Measurements from ENCODE around the gene S100A12. TPM values are rescaled to one million over a fixed set of nuclear protein-coding genes. Genes with fewer than 3 reads are reported as not detected.
"Not testable (repeated sequence)": the region's sequence is repeated elsewhere in the genome, so short reads cannot be mapped to it uniquely, and the experiment has no call there.

The S100A12 gene
- total and polyA plus RNA-seq, 7 donors: 2.9 to 23.4 (median 20.8) TPM; not detected in 4

DNA sequence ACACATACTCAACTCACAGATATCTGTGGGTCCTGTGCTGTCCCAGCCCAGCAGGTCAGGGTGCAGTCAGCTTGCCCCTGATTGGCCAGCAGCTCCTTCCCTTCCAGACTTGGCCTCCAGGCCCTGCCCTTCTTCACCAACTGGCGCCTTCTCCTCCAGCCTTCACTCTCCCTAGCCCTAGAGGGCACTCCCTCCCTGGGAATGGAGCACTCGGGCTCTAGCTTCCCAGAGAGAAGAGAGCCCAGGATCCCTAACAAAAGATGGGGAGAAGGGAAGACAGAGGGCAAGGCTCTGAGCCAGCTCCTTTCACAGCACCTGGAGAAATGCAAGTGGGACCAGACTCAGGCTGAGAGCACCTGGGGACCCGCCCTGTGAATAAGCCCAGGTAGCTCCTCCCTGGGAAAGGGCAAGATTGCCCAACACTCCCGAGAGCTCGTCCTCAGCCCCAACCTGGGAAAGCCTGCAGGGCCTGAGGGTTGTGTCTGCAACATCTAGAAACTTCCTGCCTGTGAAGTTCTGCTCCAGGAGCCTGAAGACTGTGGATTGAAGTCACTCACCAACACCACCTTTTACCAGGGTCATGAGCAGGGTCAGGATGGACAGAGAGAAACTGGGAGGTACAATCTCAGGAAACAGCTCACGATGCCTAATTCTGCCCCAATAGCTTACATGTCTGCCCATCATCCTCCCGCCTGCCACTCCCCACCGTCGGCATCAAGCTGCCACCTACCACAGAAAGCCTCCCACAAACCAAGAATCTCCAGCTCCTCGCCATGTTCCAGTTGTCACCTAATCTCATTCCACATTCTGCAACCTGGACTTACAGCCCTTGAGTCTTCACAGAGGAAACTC, 26.7 kb downstream of the S100A12 start, which contains the start of gene PGLYRP4:
Gene PGLYRP4 (minus strand): TSS at position 331 of the 852 bp plus-strand sequence. CDS start 909 bp downstream, outside the sequence.
- no peak for DNase-seq
- 52 to 75% methylated on average over 10 of the region's 10 CpGs for WGBS, 2 donors
- peaks cover 0 to 32% (median 0%) of the 10 kb centered on the region in 3 donors for H3K27me3 ChIP-seq
- intact Hi-C loops (cut with DNase I): no loop called here
- TF ChIP-seq, protein P1, sequence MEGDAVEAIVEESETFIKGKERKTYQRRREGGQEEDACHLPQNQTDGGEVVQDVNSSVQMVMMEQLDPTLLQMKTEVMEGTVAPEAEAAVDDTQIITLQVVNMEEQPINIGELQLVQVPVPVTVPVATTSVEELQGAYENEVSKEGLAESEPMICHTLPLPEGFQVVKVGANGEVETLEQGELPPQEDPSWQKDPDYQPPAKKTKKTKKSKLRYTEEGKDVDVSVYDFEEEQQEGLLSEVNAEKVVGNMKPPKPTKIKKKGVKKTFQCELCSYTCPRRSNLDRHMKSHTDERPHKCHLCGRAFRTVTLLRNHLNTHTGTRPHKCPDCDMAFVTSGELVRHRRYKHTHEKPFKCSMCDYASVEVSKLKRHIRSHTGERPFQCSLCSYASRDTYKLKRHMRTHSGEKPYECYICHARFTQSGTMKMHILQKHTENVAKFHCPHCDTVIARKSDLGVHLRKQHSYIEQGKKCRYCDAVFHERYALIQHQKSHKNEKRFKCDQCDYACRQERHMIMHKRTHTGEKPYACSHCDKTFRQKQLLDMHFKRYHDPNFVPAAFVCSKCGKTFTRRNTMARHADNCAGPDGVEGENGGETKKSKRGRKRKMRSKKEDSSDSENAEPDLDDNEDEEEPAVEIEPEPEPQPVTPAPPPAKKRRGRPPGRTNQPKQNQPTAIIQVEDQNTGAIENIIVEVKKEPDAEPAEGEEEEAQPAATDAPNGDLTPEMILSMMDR (IDR thresholded peaks at IDR 0.05): no peak
- no peak for TF ChIP-seq POLR2AphosphoS5 (IDR thresholded peaks at IDR 0.05)
- no peaks in the 10 kb centered on the region for H3K9me3 ChIP-seq
- no peaks in the 10 kb centered on the region for H3K36me3 ChIP-seq
- no peak within 1 kb of the TSS for H3K4me3 ChIP-seq
- no peak within 1 kb of the TSS for H3K27ac ChIP-seq
- no peaks in the 10 kb centered on the region for H3K4me1 ChIP-seq

DNA sequence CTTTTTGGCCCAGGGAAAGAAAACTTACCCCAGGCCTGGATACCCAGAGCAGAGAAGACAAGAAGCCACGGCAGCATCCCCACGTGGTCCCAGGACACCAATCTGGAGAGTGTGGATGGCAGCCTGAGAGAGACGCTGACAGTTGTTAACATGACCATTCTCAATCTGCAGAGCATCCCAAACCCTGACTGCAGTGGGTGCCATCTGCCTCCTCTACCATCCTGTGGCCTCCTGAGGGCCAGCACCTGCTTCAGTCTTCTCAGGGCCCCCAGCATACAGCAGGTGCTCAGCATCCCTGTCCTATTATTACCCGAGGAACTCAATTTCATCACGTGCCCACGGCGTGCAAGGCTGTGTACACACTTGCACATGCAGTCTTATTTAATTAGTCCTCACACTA, 27.6 kb downstream of the S100A12 start:
- Histone ChIP-seq H3K4me3 (no peak overlapping the region), H3K36me3 (no peaks in the 10 kb centered on the region), H3K27me3 (peaks cover 0 to 32% (median 0%) of the 10 kb centered on the region in 3 donors), H3K9me3 (no peaks in the 10 kb centered on the region), H3K4me1 (no peaks in the 10 kb centered on the region), H3K27ac (no peak overlapping the region)
- intact Hi-C loops (cut with DNase I): no loop called here
- DNase-seq: no peak
- TF ChIP-seq POLR2AphosphoS5 (IDR thresholded peaks at IDR 0.05) (no peak), POLR2A (IDR thresholded peaks at IDR 0.05) (no peak), EP300 (IDR thresholded peaks at IDR 0.05) (no peak)
- TF ChIP-seq, protein P1 (IDR thresholded peaks at IDR 0.05): no peak
- 57 to 65% methylated on average over 7 of the region's 7 CpGs for WGBS, 2 donors

DNA sequence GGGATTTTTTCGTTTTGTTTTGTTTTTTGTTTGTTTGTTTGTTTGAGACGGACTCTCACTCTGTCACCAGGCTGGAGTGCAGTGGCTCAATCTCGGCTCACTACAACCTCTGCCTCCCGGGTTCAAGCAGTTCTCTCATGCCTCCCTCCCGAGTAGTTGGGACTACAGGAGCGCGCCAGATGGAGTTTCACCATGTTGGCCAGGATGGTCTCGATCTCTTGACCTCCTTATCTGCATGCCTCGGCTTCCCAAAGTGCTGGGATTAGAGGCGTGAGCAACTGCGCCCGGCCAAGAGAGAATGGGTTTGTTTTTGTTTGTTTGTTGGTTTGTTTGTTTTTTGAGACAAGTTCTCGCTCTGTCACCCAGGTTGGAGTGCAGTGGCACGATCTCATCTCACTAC, 28.4 kb downstream of the S100A12 start:
- intact Hi-C loops (cut with DNase I); H3K27ac ChIP-seq; H3K4me3 ChIP-seq; DNase-seq; H3K4me1 ChIP-seq; H3K36me3 ChIP-seq; H3K9me3 ChIP-seq: not testable (repeated sequence)
- WGBS, 2 donors: 77 to 85% methylated on average over 14 of the region's 14 CpGs
- H3K27me3 ChIP-seq: peaks cover 0 to 32% (median 0%) of the 10 kb centered on the region in 3 donors

DNA sequence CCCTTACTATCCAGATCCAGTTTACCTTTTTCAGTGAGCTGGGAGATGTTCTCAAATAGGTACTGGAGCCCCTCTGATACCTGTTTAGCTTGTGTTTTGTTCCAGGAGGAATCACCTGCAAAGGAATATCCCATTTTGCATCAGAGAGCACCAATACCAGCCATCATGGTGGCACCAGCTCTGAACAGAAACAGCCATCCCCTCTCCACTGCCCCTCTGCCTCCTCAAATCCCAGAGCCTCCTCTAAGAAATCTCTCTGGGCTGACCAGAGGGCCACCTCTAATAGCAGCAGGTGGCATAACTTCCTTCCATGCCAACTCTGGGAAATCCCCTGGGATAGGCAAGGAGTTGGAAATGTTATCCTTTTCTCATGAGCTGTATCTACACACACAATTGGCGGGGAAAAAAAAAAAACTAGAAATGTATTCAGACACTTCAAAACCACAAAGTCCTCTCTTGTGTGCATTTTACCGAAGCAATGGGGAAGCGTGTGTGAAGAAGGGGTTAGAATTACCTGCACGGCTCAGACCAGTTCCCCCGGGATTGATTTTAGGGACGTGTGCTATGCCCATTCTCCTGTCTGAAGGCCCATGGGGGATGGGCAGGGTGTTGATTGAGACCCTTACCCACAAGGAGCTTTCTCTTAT, 29.2 kb downstream of the S100A12 start:
- Histone ChIP-seq H3K27ac (no peak overlapping the region), H3K4me3 (no peak overlapping the region), H3K9me3 (no peaks in the 10 kb centered on the region), H3K27me3 (peaks cover 0 to 26% (median 0%) of the 10 kb centered on the region in 3 donors), H3K4me1 (no peaks in the 10 kb centered on the region), H3K36me3 (no peaks in the 10 kb centered on the region)
- 12 to 35% methylated on average over 6 of the region's 6 CpGs for WGBS, 2 donors
- intact Hi-C loops (cut with DNase I): no loop called here
- no peak for TF ChIP-seq POLR2AphosphoS5 (IDR thresholded peaks at IDR 0.05)
- TF ChIP-seq POLR2A (IDR thresholded peaks at IDR 0.05): no peak
- no peak for TF ChIP-seq EP300 (IDR thresholded peaks at IDR 0.05)
- TF ChIP-seq, protein P1 (IDR thresholded peaks at IDR 0.05): no peak
- DNase-seq: no peak

Measured in sigmoid colon (tissue), 7 donors.